HepG2 (cell line): ENCODE measurements around the gene TMEM256. TPM values are rescaled to one million over a fixed set of nuclear protein-coding genes. Genes with fewer than 3 reads are reported as not detected.

Source experiments
- ADNP ChIP-seq: sonication (generic); formaldehyde crosslinking; IDR thresholded peaks from 2 replicates; pipeline ENCODE4 v1.4.0; 2020; ENCODE audit warnings: missing genetic modification reagents
- ARHGAP35 ChIP-seq: sonication (generic); formaldehyde crosslinking; IDR thresholded peaks from 2 replicates; pipeline ENCODE4 v1.9.0; 2022; ENCODE audit warnings: mild to moderate bottlenecking, inconsistent platforms, moderate library complexity, missing genetic modification reagents, borderline replicate concordance
- CHD2 ChIP-seq: IDR thresholded peaks from 2 replicates; pipeline ENCODE4 v1.6.1; 2011; ENCODE audit warnings: low read depth, low read length, improper control_type of control experiment
- ETS1 ChIP-seq: sonication (generic); formaldehyde crosslinking; IDR thresholded peaks from 2 replicates; pipeline ENCODE4 v1.4.0; 2020; ENCODE audit warnings: missing genetic modification reagents
- GZF1 ChIP-seq: sonication (generic); formaldehyde crosslinking; IDR thresholded peaks from 2 replicates; pipeline ENCODE4 v1.5.1; 2020; ENCODE audit warnings: mild to moderate bottlenecking, missing genetic modification reagents
- IKZF1 ChIP-seq: fragments of 450-650 bp; IDR thresholded peaks from 2 replicates; pipeline ENCODE4 v1.7.1; 2016
- MBD4 ChIP-seq: IDR thresholded peaks from 2 replicates; pipeline ENCODE4 v1.6.1; 2012; ENCODE audit warnings: low read length, inconsistent platforms, borderline replicate concordance
- NFE2L1 ChIP-seq: sonication (generic); formaldehyde crosslinking; IDR thresholded peaks from 2 replicates; pipeline ENCODE4 v1.4.0; 2020; ENCODE audit warnings: missing genetic modification reagents, mild to moderate bottlenecking, borderline replicate concordance
- PHF8 ChIP-seq: sonication (generic); formaldehyde crosslinking; IDR thresholded peaks from 2 replicates; pipeline ENCODE4 v1.5.0; 2020; ENCODE audit warnings: missing genetic modification reagents
- SKI ChIP-seq: fragments of 450-650 bp; IDR thresholded peaks from one replicate; pipeline ENCODE4 v1.6.1; 2018; ENCODE audit warnings: mild to moderate bottlenecking; ENCODE audit not compliant: partially characterized antibody
- SMARCC2 ChIP-seq: fragments of 450-650 bp; IDR thresholded peaks from 2 replicates; pipeline ENCODE4 v1.6.1; 2017; ENCODE audit warnings: antibody characterized with exemption, mild to moderate bottlenecking
- SMARCE1 ChIP-seq: fragments of 450-650 bp; IDR thresholded peaks from 2 replicates; pipeline ENCODE4 v1.6.1; 2017; ENCODE audit warnings: borderline replicate concordance
- TEAD2 ChIP-seq: sonication (generic); formaldehyde crosslinking; IDR thresholded peaks from 2 replicates; pipeline ENCODE4 v1.9.0; 2021; ENCODE audit warnings: missing genetic modification reagents
- ZNF263 ChIP-seq: sonication (generic); formaldehyde crosslinking; IDR thresholded peaks from 2 replicates; pipeline ENCODE4 v1.4.0; 2020; ENCODE audit warnings: missing genetic modification reagents
- ZNF530 ChIP-seq: sonication (generic); formaldehyde crosslinking; IDR thresholded peaks from 2 replicates; pipeline ENCODE4 v1.5.0; 2020; ENCODE audit warnings: low read depth, mild to moderate bottlenecking, missing genetic modification reagents
- ZNF547 ChIP-seq: sonication (generic); formaldehyde crosslinking; IDR thresholded peaks from 2 replicates; pipeline ENCODE4 v1.5.1; 2020; ENCODE audit warnings: mild to moderate bottlenecking, missing genetic modification reagents
- ZNF552 ChIP-seq: sonication (generic); formaldehyde crosslinking; IDR thresholded peaks from 2 replicates; pipeline ENCODE4 v1.9.0; 2022; ENCODE audit warnings: missing genetic modification reagents, mild to moderate bottlenecking, borderline replicate concordance
- ZNF570 ChIP-seq: sonication (generic); formaldehyde crosslinking; IDR thresholded peaks from 2 replicates; pipeline ENCODE4 v1.4.0; 2020; ENCODE audit warnings: mild to moderate bottlenecking, missing genetic modification reagents, borderline replicate concordance
- polyA plus RNA-seq, 8 experiments: library from polyadenylated mRNA; depleted of rRNA in 3 of 8; stranded (reverse) in 7 of 8; unstranded in 1 of 8; fragments of >200 nt; fragmentation: Illumina TruSeq in 4 of 8; extraction: Trizol in 4 of 8; gene quantifications; 2 replicates each; pipeline versions ENCODE4 v1.2.1 to v1.2.3, GENCODE V29; 2011 to 2016; ENCODE audit warnings: low read depth in 4 of 8, missing spikeins in 1 of 8, mixed read lengths in 1 of 8; ENCODE audit not compliant: insufficient read depth in 1 of 8
- total RNA-seq, 5 experiments: library from RNA; depleted of rRNA; stranded (reverse); fragments of >200 nt; fragmentation: Illumina TruSeq; extraction: Trizol; gene quantifications; 2 replicates each; pipeline ENCODE4 v1.2.3, GENCODE V29; 2016; ENCODE audit warnings: low read depth in 1 of 5
- TF ChIP-seq, protein P1 (sequence below): sonication (generic); formaldehyde crosslinking; IDR thresholded peaks from 2 replicates; pipeline ENCODE4 v1.9.0; 2021; ENCODE audit warnings: missing genetic modification reagents, mild to moderate bottlenecking, borderline replicate concordance
- TF ChIP-seq, protein P2 (sequence below): sonication (generic); formaldehyde crosslinking; IDR thresholded peaks from 2 replicates; pipeline ENCODE4 v1.4.0; 2020; ENCODE audit warnings: mild to moderate bottlenecking, missing genetic modification reagents
- TF ChIP-seq, protein P3 (sequence below): sonication (generic); formaldehyde crosslinking; IDR thresholded peaks from 2 replicates; pipeline ENCODE4 v1.8.0; 2022; ENCODE audit warnings: mild to moderate bottlenecking, missing genetic modification reagents, moderate library complexity
- TF ChIP-seq, protein P4 (sequence below): sonication (generic); formaldehyde crosslinking; IDR thresholded peaks from 2 replicates; pipeline ENCODE4 v1.4.0; 2020; ENCODE audit warnings: missing genetic modification reagents, borderline replicate concordance

Gene TMEM256
- total and polyA plus RNA-seq, 2 of the 13 experiments (the other 11 are each of a cell fraction or from before 2014, with no cell fraction given): 231 to 252 TPM

DNA sequence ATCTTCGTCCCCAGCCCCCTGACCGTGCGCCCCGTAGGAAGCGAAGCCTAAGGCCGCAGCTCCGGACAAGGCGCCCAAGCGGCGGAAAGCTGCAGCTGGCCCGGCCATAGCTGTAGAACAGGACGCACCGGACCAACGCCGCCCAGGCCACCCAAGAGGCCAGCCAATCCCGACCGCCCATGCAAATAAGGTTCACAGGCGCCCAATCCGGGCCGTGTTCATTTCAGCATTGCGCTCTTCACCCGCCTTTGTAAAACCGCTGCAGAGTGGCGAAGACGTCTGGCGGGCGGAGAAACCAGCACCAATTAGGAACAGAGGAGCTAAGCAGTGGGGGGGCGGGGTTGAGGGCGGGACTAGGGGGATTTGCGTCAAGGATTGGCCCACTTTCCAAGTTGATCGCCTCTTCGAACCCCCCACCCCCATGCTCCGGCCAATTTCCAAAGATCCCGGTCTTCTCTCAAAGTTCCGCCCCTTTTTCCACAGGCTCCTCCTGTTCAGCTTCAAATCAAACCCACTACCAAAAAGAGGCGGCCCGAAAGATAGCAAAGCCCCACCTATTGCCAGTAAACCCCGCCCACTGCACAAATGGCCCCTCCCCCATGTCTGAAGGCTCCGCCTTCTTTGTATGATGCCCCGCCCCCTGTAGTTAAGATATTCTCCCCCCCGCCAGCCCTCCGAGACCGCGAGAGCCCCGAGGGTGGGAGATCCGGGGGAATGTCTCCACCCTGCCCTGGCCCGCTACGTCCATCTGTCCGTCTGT lies at the start of gene TMEM256 (continued):
- TF ChIP-seq ZNF552: no peak
- TF ChIP-seq, protein P1, sequence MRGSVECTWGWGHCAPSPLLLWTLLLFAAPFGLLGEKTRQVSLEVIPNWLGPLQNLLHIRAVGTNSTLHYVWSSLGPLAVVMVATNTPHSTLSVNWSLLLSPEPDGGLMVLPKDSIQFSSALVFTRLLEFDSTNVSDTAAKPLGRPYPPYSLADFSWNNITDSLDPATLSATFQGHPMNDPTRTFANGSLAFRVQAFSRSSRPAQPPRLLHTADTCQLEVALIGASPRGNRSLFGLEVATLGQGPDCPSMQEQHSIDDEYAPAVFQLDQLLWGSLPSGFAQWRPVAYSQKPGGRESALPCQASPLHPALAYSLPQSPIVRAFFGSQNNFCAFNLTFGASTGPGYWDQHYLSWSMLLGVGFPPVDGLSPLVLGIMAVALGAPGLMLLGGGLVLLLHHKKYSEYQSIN (CRISPR knock-in tag): no peak
- TF ChIP-seq, protein P2, sequence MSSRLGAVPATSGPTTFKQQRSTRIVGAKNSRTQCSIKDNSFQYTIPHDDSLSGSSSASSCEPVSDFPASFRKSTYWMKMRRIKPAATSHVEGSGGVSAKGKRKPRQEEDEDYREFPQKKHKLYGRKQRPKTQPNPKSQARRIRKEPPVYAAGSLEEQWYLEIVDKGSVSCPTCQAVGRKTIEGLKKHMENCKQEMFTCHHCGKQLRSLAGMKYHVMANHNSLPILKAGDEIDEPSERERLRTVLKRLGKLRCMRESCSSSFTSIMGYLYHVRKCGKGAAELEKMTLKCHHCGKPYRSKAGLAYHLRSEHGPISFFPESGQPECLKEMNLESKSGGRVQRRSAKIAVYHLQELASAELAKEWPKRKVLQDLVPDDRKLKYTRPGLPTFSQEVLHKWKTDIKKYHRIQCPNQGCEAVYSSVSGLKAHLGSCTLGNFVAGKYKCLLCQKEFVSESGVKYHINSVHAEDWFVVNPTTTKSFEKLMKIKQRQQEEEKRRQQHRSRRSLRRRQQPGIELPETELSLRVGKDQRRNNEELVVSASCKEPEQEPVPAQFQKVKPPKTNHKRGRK (CRISPR knock-in tag): no peak
- TF ChIP-seq SMARCC2: no peak
- TF ChIP-seq ADNP (CRISPR knock-in tag): no peak
- TF ChIP-seq SKI: no peak
- TF ChIP-seq SMARCE1: no peak
- TF ChIP-seq ZNF570 (CRISPR knock-in tag): no peak
- TF ChIP-seq IKZF1: no peak
- TF ChIP-seq TEAD2 (CRISPR knock-in tag): no peak
- TF ChIP-seq, protein P3, sequence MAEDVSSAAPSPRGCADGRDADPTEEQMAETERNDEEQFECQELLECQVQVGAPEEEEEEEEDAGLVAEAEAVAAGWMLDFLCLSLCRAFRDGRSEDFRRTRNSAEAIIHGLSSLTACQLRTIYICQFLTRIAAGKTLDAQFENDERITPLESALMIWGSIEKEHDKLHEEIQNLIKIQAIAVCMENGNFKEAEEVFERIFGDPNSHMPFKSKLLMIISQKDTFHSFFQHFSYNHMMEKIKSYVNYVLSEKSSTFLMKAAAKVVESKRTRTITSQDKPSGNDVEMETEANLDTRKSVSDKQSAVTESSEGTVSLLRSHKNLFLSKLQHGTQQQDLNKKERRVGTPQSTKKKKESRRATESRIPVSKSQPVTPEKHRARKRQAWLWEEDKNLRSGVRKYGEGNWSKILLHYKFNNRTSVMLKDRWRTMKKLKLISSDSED (CRISPR knock-in tag): no peak
- no peak for TF ChIP-seq ETS1 (CRISPR knock-in tag)
- no peak for TF ChIP-seq ZNF530
- no peak for TF ChIP-seq ARHGAP35
- no peak for TF ChIP-seq MBD4
- peak; percentile 66 for TF ChIP-seq ZNF547 (CRISPR knock-in tag)
- TF ChIP-seq PHF8 (CRISPR knock-in tag): peak; percentile 92
- TF ChIP-seq NFE2L1: no peak
- peak; percentile 57; the same call in 1 of the 2 replicates for TF ChIP-seq ZNF263 (CRISPR knock-in tag)
- TF ChIP-seq CHD2: peak; percentile 85
- no peak for TF ChIP-seq GZF1 (CRISPR knock-in tag)
- TF ChIP-seq, protein P4, sequence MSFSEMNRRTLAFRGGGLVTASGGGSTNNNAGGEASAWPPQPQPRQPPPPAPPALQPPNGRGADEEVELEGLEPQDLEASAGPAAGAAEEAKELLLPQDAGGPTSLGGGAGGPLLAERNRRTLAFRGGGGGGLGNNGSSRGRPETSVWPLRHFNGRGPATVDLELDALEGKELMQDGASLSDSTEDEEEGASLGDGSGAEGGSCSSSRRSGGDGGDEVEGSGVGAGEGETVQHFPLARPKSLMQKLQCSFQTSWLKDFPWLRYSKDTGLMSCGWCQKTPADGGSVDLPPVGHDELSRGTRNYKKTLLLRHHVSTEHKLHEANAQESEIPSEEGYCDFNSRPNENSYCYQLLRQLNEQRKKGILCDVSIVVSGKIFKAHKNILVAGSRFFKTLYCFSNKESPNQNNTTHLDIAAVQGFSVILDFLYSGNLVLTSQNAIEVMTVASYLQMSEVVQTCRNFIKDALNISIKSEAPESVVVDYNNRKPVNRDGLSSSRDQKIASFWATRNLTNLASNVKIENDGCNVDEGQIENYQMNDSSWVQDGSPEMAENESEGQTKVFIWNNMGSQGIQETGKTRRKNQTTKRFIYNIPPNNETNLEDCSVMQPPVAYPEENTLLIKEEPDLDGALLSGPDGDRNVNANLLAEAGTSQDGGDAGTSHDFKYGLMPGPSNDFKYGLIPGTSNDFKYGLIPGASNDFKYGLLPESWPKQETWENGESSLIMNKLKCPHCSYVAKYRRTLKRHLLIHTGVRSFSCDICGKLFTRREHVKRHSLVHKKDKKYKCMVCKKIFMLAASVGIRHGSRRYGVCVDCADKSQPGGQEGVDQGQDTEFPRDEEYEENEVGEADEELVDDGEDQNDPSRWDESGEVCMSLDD (CRISPR knock-in tag): no peak
